ENCODE measurements around the gene TMEM109.

The TMEM109 gene

GRCh38 chr11:60941371-60942119, 27.6 kb downstream of the TMEM109 start:
- TF ChIP-seq CTCF (IDR thresholded peaks at IDR 0.05; ENCODE audit: extremely low read depth, missing control alignments): no peak
- no peak for DNase-seq (ENCODE audit: low spot score)

GRCh38 chr11:60942219-60942618, 28.3 kb downstream of the TMEM109 start:
- DNase-seq (ENCODE audit: low spot score): no peak
- TF ChIP-seq CTCF (IDR thresholded peaks at IDR 0.05; ENCODE audit: extremely low read depth, missing control alignments): no peak

GRCh38 chr11:60942970-60943565, 29.1 kb downstream of the TMEM109 start:
- DNase-seq (ENCODE audit: low spot score): no peak
- no peak for TF ChIP-seq CTCF (IDR thresholded peaks at IDR 0.05; ENCODE audit: extremely low read depth, missing control alignments)

GRCh38 chr11:60944490-60945294, 30.7 kb downstream of the TMEM109 start:
- DNase-seq (ENCODE audit: low spot score): no peak
- peak; percentile 22 for TF ChIP-seq CTCF (IDR thresholded peaks at IDR 0.05; ENCODE audit: extremely low read depth, missing control alignments)

- no peak for DNase-seq (ENCODE audit: low spot score)
- TF ChIP-seq CTCF (IDR thresholded peaks at IDR 0.05; ENCODE audit: extremely low read depth, missing control alignments): no peak
These were observed 31.3 kb downstream of the TMEM109 start for GRCh38 chr11:60945295-60945667.

- no peak for TF ChIP-seq CTCF (IDR thresholded peaks at IDR 0.05; ENCODE audit: extremely low read depth, missing control alignments)
- no peak for DNase-seq (ENCODE audit: low spot score)
These were observed 32.8 kb downstream of the TMEM109 start for GRCh38 chr11:60946601-60947264.
